ENCODE data around the gene LY86.

GRCh38 chr6:6656287-6656686, 67.8 kb downstream of the LY86 start:
- TF ChIP-seq CTCF (IDR thresholded peaks at IDR 0.05) = no peak
- TF ChIP-seq POLR2A (IDR thresholded peaks at IDR 0.05; ENCODE audit: low read depth) = no peak
- no peak for TF ChIP-seq EP300 (IDR thresholded peaks at IDR 0.05)
